Uterus (tissue), 2 donors: ENCODE results near the gene SGPL1.
"Not testable (repeated sequence)": the region's sequence is repeated elsewhere in the genome, so short reads cannot be mapped to it uniquely, and the experiment has no call there.

Source experiments
- POLR2A ChIP-seq, 2 donors: fragments of 450-650 bp; IDR thresholded peaks; one replicate each; pipeline ENCODE4 v1.6.1; 2016; ENCODE audit warnings: antibody characterized with exemption in 2 of 2, mild to moderate bottlenecking in 1 of 2, moderate library complexity in 1 of 2
- TF ChIP-seq, protein P1 (sequence below), 4 experiments: fragments of 200-600 bp in 2 of 4; fragments of 450-650 bp in 2 of 4; sonication (generic) in 2 of 4; IDR thresholded peaks; one replicate each; pipeline ENCODE4 v1.5.1; 2016 to 2019; ENCODE audit warnings: antibody characterized with exemption in 4 of 4, mild to moderate bottlenecking in 2 of 4, moderate library complexity in 1 of 4

DNA sequence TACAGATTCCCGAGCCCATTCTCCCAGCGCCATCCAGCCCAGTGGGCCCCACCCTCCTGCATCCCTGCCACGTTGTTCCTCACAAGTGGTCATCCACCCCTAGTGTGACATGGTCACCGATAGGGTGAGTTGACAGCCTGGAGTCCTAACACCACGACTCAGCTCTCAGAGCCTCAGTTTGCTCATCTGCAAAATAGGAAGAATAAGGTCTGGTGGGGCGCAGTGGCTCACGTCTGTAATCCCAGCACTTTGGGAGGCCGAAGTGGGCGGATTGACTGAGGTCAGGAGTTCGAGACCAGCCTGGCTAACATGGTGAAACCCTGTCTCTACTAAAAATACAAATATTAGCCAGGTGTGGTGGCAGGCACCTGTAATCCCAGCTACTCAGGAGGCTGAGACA lies 104.2 kb downstream of the SGPL1 start:
- TF ChIP-seq, protein P1, sequence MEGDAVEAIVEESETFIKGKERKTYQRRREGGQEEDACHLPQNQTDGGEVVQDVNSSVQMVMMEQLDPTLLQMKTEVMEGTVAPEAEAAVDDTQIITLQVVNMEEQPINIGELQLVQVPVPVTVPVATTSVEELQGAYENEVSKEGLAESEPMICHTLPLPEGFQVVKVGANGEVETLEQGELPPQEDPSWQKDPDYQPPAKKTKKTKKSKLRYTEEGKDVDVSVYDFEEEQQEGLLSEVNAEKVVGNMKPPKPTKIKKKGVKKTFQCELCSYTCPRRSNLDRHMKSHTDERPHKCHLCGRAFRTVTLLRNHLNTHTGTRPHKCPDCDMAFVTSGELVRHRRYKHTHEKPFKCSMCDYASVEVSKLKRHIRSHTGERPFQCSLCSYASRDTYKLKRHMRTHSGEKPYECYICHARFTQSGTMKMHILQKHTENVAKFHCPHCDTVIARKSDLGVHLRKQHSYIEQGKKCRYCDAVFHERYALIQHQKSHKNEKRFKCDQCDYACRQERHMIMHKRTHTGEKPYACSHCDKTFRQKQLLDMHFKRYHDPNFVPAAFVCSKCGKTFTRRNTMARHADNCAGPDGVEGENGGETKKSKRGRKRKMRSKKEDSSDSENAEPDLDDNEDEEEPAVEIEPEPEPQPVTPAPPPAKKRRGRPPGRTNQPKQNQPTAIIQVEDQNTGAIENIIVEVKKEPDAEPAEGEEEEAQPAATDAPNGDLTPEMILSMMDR (IDR thresholded peaks at IDR 0.05) = not testable (repeated sequence)
- not testable (repeated sequence) for TF ChIP-seq POLR2A (IDR thresholded peaks at IDR 0.05)
